ENCODE measurements around the gene SNX5.

SNX5 gene

GRCh38 chr20:17935186-17935585 lies 33.4 kb downstream of the SNX5 start:
- peaks cover 5% of the 10 kb centered on the region for H3K36me3 Mint-ChIP-seq (ENCODE audit: low read depth)
- peaks cover 5% of the 10 kb centered on the region for H3K9me3 Mint-ChIP-seq
- H3K4me1 Mint-ChIP-seq, result peaks cover 79% of the 10 kb centered on the region
- TF ChIP-seq CTCF (IDR thresholded peaks at IDR 0.05), result no peak
- no peak overlapping the region for H3K4me3 Mint-ChIP-seq
- DNase-seq, result no peak
- peak overlapping the region; percentile 72 for H3K27ac Mint-ChIP-seq
- H3K27me3 Mint-ChIP-seq (ENCODE audit: low read depth, poor library complexity), result peaks cover 2% of the 10 kb centered on the region

- Mint-ChIP-seq H3K27me3 (ENCODE audit: low read depth, poor library complexity) (peaks cover 2% of the 10 kb centered on the region), H3K27ac (peak overlapping the region; percentile 96), H3K9me3 (peaks cover 5% of the 10 kb centered on the region), H3K4me3 (peak overlapping the region; percentile 58), H3K36me3 (ENCODE audit: low read depth) (peaks cover 5% of the 10 kb centered on the region), H3K4me1 (peaks cover 70% of the 10 kb centered on the region)
- no peak for TF ChIP-seq CTCF (IDR thresholded peaks at IDR 0.05)
- peak; percentile 33 for DNase-seq
Measured at GRCh38 chr20:17934141-17934862, 34.3 kb downstream of the SNX5 start.

GRCh38 chr20:17933711-17934110 lies 34.9 kb downstream of the SNX5 start:
- H3K4me1 Mint-ChIP-seq, result peaks cover 64% of the 10 kb centered on the region
- H3K27me3 Mint-ChIP-seq (ENCODE audit: low read depth, poor library complexity), result peaks cover 2% of the 10 kb centered on the region
- H3K36me3 Mint-ChIP-seq (ENCODE audit: low read depth), result peaks cover 5% of the 10 kb centered on the region
- DNase-seq, result no peak
- peak overlapping the region; percentile 96 for H3K27ac Mint-ChIP-seq
- no peak for TF ChIP-seq CTCF (IDR thresholded peaks at IDR 0.05)
- peaks cover 5% of the 10 kb centered on the region for H3K9me3 Mint-ChIP-seq
- H3K4me3 Mint-ChIP-seq, result peak overlapping the region; percentile 58

- H3K4me3 Mint-ChIP-seq, result no peak overlapping the region
- H3K9me3 Mint-ChIP-seq, result peaks cover 5% of the 10 kb centered on the region
- no peak overlapping the region for H3K27ac Mint-ChIP-seq
- peaks cover 2% of the 10 kb centered on the region for H3K27me3 Mint-ChIP-seq (ENCODE audit: low read depth, poor library complexity)
- H3K36me3 Mint-ChIP-seq (ENCODE audit: low read depth), result peaks cover 5% of the 10 kb centered on the region
- peaks cover 60% of the 10 kb centered on the region for H3K4me1 Mint-ChIP-seq
- no peak for TF ChIP-seq CTCF (IDR thresholded peaks at IDR 0.05)
- DNase-seq, result no peak
Measured at GRCh38 chr20:17933121-17933520, 35.5 kb downstream of the SNX5 start.

- TF ChIP-seq CTCF (IDR thresholded peaks at IDR 0.05), result no peak
- H3K36me3 Mint-ChIP-seq (ENCODE audit: low read depth), result peaks cover 5% of the 10 kb centered on the region
Measured at GRCh38 chr20:17932396-17932795, 36.2 kb downstream of the SNX5 start.

GRCh38 chr20:17931513-17931912 lies 37.1 kb downstream of the SNX5 start:
- DNase-seq, result no peak
- peaks cover 3% of the 10 kb centered on the region for H3K27me3 Mint-ChIP-seq (ENCODE audit: low read depth, poor library complexity)
- peaks cover 5% of the 10 kb centered on the region for H3K36me3 Mint-ChIP-seq (ENCODE audit: low read depth)
- H3K4me1 Mint-ChIP-seq, result peaks cover 43% of the 10 kb centered on the region
- H3K4me3 Mint-ChIP-seq, result no peak overlapping the region
- H3K27ac Mint-ChIP-seq, result no peak overlapping the region
- H3K9me3 Mint-ChIP-seq, result peaks cover 5% of the 10 kb centered on the region
- no peak for TF ChIP-seq CTCF (IDR thresholded peaks at IDR 0.05)

More at GRCh38 chr20:17932396-17932795, 36.2 kb downstream of the SNX5 start:
- no peak overlapping the region for H3K27ac Mint-ChIP-seq
- H3K4me3 Mint-ChIP-seq, result no peak overlapping the region
- H3K27me3 Mint-ChIP-seq (ENCODE audit: low read depth, poor library complexity), result peaks cover 2% of the 10 kb centered on the region
- DNase-seq, result no peak
- H3K9me3 Mint-ChIP-seq, result peaks cover 5% of the 10 kb centered on the region
- peaks cover 52% of the 10 kb centered on the region for H3K4me1 Mint-ChIP-seq

Measured in nephron progenitor cell (in vitro differentiated cells).